ENCODE measurements around the gene COL18A1. TPM values are rescaled to one million over a fixed set of nuclear protein-coding genes. Genes with fewer than 3 reads are reported as not detected.

Gene COL18A1
- total RNA-seq, 4 donors from 2014 or later = 18.6 to 85.0 (median 33.0) TPM

GRCh38 chr21:45387506-45387905 lies 17.5 kb upstream of the COL18A1 start:
- no peak for TF ChIP-seq POLR2A (IDR thresholded peaks at IDR 0.05)
- TF ChIP-seq CTCF (IDR thresholded peaks at IDR 0.05) = no peak
- DNase-seq = peak in 1 of 3 donors; percentile 15
- Histone ChIP-seq H3K27ac (peak overlapping the region in 1 of 4 donors; percentile 45), H3K4me1 (peaks cover 0 to 3% (median 0%) of the 10 kb centered on the region in 4 donors), H3K36me3 (no peaks in the 10 kb centered on the region), H3K27me3 (no peaks in the 10 kb centered on the region), H3K9me3 (no peaks in the 10 kb centered on the region), H3K4me3 (no peak overlapping the region)

GRCh38 chr21:45388011-45388521 lies 16.9 kb upstream of the COL18A1 start:
- TF ChIP-seq CTCF (IDR thresholded peaks at IDR 0.05) (no peak), POLR2A (IDR thresholded peaks at IDR 0.05) (no peak)
- Histone ChIP-seq H3K27me3 (no peaks in the 10 kb centered on the region), H3K27ac (peak overlapping the region in 1 of 4 donors; percentile 45), H3K4me1 (peaks cover 0 to 3% (median 0%) of the 10 kb centered on the region in 4 donors), H3K9me3 (no peaks in the 10 kb centered on the region), H3K4me3 (no peak overlapping the region), H3K36me3 (no peaks in the 10 kb centered on the region)
- DNase-seq = no peak

- Histone ChIP-seq H3K36me3 (no peaks in the 10 kb centered on the region), H3K27ac (no peak overlapping the region), H3K4me3 (no peak overlapping the region), H3K27me3 (no peaks in the 10 kb centered on the region), H3K9me3 (no peaks in the 10 kb centered on the region), H3K4me1 (peaks cover 0 to 3% (median 0%) of the 10 kb centered on the region in 4 donors)
- DNase-seq = peak in 1 of 3 donors; percentile 7
- no peak for TF ChIP-seq CTCF (IDR thresholded peaks at IDR 0.05)
- TF ChIP-seq POLR2A (IDR thresholded peaks at IDR 0.05) = no peak
These were observed 16.2 kb upstream of the COL18A1 start for GRCh38 chr21:45388611-45389296.

GRCh38 chr21:45390121-45390751 lies 14.7 kb upstream of the COL18A1 start:
- no peaks in the 10 kb centered on the region for H3K9me3 ChIP-seq

More at GRCh38 chr21:45390121-45390751, 14.7 kb upstream of the COL18A1 start:
- Histone ChIP-seq H3K4me3 (no peak overlapping the region), H3K36me3 (no peaks in the 10 kb centered on the region), H3K27me3 (no peaks in the 10 kb centered on the region), H3K4me1 (peaks cover 0 to 3% (median 0%) of the 10 kb centered on the region in 4 donors), H3K27ac (no peak overlapping the region)
- peak in 1 of 3 donors; percentile 34 for DNase-seq
- no peak for TF ChIP-seq POLR2A (IDR thresholded peaks at IDR 0.05)
- no peak for TF ChIP-seq CTCF (IDR thresholded peaks at IDR 0.05)
